Fibroblast of upper back skin (primary cell): Measurements from ENCODE around the gene NQO2.
"Not testable (repeated sequence)": the region's sequence is repeated elsewhere in the genome, so short reads cannot be mapped to it uniquely, and the experiment has no call there.

ENCODE experiments used
- DNase-seq: peaks from one replicate; pipeline ENCODE4 v3.0.0-alpha.2; 2013

The NQO2 gene

GRCh38 chr6:3016473-3017280 is 17.0 kb downstream of the NQO2 start:
- no peak for DNase-seq

- no peak for DNase-seq
Observed at GRCh38 chr6:3017304-3017703, 17.6 kb downstream of the NQO2 start.

GRCh38 chr6:3019065-3019464 is 19.4 kb downstream of the NQO2 start:
- DNase-seq: no peak

GRCh38 chr6:3019749-3020320 is 20.1 kb downstream of the NQO2 start:
- no peak for DNase-seq

GRCh38 chr6:3020976-3021598 is 21.4 kb downstream of the NQO2 start:
- not testable (repeated sequence) for DNase-seq

- no peak for DNase-seq
Observed at GRCh38 chr6:3022765-3023662, 23.3 kb downstream of the NQO2 start.

- peak; percentile 94 for DNase-seq
Observed at GRCh38 chr6:3023663-3024483, 24.2 kb downstream of the NQO2 start.

GRCh38 chr6:3026791-3027626 is 27.3 kb downstream of the NQO2 start:
- DNase-seq: peak; percentile 45

GRCh38 chr6:3028156-3028555 is 28.5 kb downstream of the NQO2 start:
- DNase-seq: not testable (repeated sequence)

- DNase-seq: no peak
Observed at GRCh38 chr6:3031857-3032640, 32.4 kb downstream of the NQO2 start.

GRCh38 chr6:3032986-3033385 is 33.3 kb downstream of the NQO2 start:
- DNase-seq: peak; percentile 39

- DNase-seq: no peak
Observed at GRCh38 chr6:3033652-3034051, 34.0 kb downstream of the NQO2 start.

- no peak for DNase-seq
Observed at GRCh38 chr6:3035397-3035796, 35.7 kb downstream of the NQO2 start.

GRCh38 chr6:3036861-3037637 is 37.4 kb downstream of the NQO2 start:
- no peak for DNase-seq

GRCh38 chr6:3037638-3038365 is 38.1 kb downstream of the NQO2 start:
- DNase-seq: no peak

GRCh38 chr6:3039384-3039783 is 39.7 kb downstream of the NQO2 start:
- no peak for DNase-seq

- no peak for DNase-seq
Observed at GRCh38 chr6:3041147-3041546, 41.5 kb downstream of the NQO2 start.

GRCh38 chr6:3041606-3042005 is 41.9 kb downstream of the NQO2 start:
- no peak for DNase-seq

- no peak for DNase-seq
Observed at GRCh38 chr6:3045369-3045768, 45.7 kb downstream of the NQO2 start.
